HepG2 (cell line): ENCODE measurements around the gene IDS. TPM values are rescaled to one million over a fixed set of nuclear protein-coding genes. Genes with fewer than 3 reads are reported as not detected.
A peak's percentile ranks its signal among the peaks of the same experiment; 100 is the strongest.

Experiments used
- ATAC-seq: fragments of 200-7000 bp; cut with Tn5 transposase; 3 replicates; pipeline ENCODE4 v1.9.1; 2020; ENCODE audit warnings: mild to moderate bottlenecking, moderate library complexity
- BruUV-seq: library from RNA; stranded (reverse); fragments of 400-500 nt; replicated peaks from 2 replicates; lab custom pipeline; 2021; lab: Mats Ljungman, UMichigan
- CTCF ChIA-PET: fragments of 300-600 bp; formaldehyde crosslinking; extraction: SDS; loops from one replicate; lab custom pipeline; 2021; ENCODE audit warnings: low total read pairs, inconsistent platforms, low intra/inter-chr PET ratio; lab: Yijun Ruan, JAX
- POLR2A ChIA-PET: fragments of 350-600 bp; sonication (Branson Sonifier 250); formaldehyde crosslinking; loops from one replicate; lab custom pipeline; 2020; ENCODE audit warnings: antibody characterized with exemption, inconsistent platforms; lab: Yijun Ruan, JAX
- DNase-seq: peaks from one replicate; pipeline ENCODE4 v3.0.0-alpha.2; 2015; ENCODE audit warnings: low spot score
- FAIRE-seq: peaks from 3 replicates; lab custom pipeline; 2011; peaks lifted over from hg19 to GRCh38; lab: Jason Lieb, UNC
- H2AFZ ChIP-seq: one replicate; pipeline ENCODE4 v1.6.1; 2011; ENCODE audit warnings: low read length, inconsistent platforms
- H3K27ac ChIP-seq: fragments of 300-600 bp; 3 replicates; pipeline ENCODE4 v1.8.0; 2011; ENCODE audit warnings: mixed run types, mild to moderate bottlenecking, mixed read lengths, low read length, inconsistent platforms; ENCODE audit not compliant: insufficient read depth; ENCODE audit errors: extremely low read length
- H3K27me3 ChIP-seq, 2 experiments: fragments of 200-600 bp in 1 of 2; 2 replicates in 1 of 2; 3 replicates in 1 of 2; pipeline versions ENCODE4 v1.6.0 to v1.8.0; 2011; ENCODE audit warnings: low read length in 2 of 2, mild to moderate bottlenecking in 2 of 2, moderate library complexity in 2 of 2, inconsistent platforms in 1 of 2; ENCODE audit not compliant: insufficient read depth in 2 of 2, control insufficient read depth in 1 of 2
- H3K36me3 ChIP-seq, 2 experiments: fragments of 200-600 bp in 1 of 2; replicated peaks in 1 of 2; 2 replicates in 1 of 2; 3 replicates in 1 of 2; pipeline versions ENCODE4 v1.5.1 to v1.8.0; 2011; ENCODE audit warnings: low read length in 2 of 2, inconsistent platforms in 1 of 2; ENCODE audit not compliant: insufficient read depth in 2 of 2, control insufficient read depth in 1 of 2
- H3K4me1 ChIP-seq: 2 replicates; pipeline ENCODE4 v1.5.1; 2012; ENCODE audit warnings: low read length, inconsistent platforms; ENCODE audit not compliant: insufficient read depth
- H3K4me2 ChIP-seq: 2 replicates; pipeline ENCODE4 v1.6.0; 2011; ENCODE audit warnings: low read depth, low read length, inconsistent platforms
- H3K4me3 ChIP-seq, 3 experiments: fragments of 200-600 bp in 1 of 3; sonication (generic), shearing (Covaris generic) in 1 of 3; replicated peaks in 1 of 3; 2 replicates each; pipeline ENCODE4 v1.5.1; 2011 to 2016; ENCODE audit warnings: low read length in 3 of 3, inconsistent platforms in 2 of 3, low read depth in 2 of 3, mild to moderate bottlenecking in 2 of 3, control low read depth in 1 of 3, mixed read lengths in 1 of 3; ENCODE audit not compliant: insufficient read depth in 1 of 3
- H3K79me2 ChIP-seq: one replicate; pipeline ENCODE4 v1.6.1; 2011; ENCODE audit warnings: low read length, inconsistent platforms; ENCODE audit not compliant: insufficient read depth
- H3K9ac ChIP-seq: 2 replicates; pipeline ENCODE4 v1.6.0; 2011; ENCODE audit warnings: mild to moderate bottlenecking, low read depth, low read length, inconsistent platforms; ENCODE audit not compliant: insufficient read depth
- H3K9me3 ChIP-seq: 2 replicates; pipeline ENCODE4 v1.5.1; 2012; ENCODE audit warnings: mild to moderate bottlenecking, low read length
- H4K20me1 ChIP-seq: 2 replicates; pipeline ENCODE4 v1.6.0; 2011; ENCODE audit warnings: inconsistent platforms, mild to moderate bottlenecking, low read length, moderate library complexity; ENCODE audit not compliant: insufficient read depth
- BRD4 ChIP-seq: sonication (generic); formaldehyde crosslinking; IDR thresholded peaks from 2 replicates; pipeline ENCODE4 v1.4.0; 2020; ENCODE audit warnings: missing genetic modification reagents
- GLI4 ChIP-seq: sonication (generic); formaldehyde crosslinking; IDR thresholded peaks from 2 replicates; pipeline ENCODE4 v1.5.1; 2020; ENCODE audit warnings: missing genetic modification reagents, mild to moderate bottlenecking, moderate library complexity, borderline replicate concordance
- IRF1 ChIP-seq: sonication (generic); formaldehyde crosslinking; IDR thresholded peaks from 2 replicates; pipeline ENCODE4 v1.4.0; 2020; ENCODE audit warnings: low read depth, mild to moderate bottlenecking, missing genetic modification reagents
- MXD3 ChIP-seq: IDR thresholded peaks from 2 replicates; pipeline ENCODE4 v1.6.1; 2016; ENCODE audit warnings: mild to moderate bottlenecking, missing biosample characterization, missing genetic modification reagents
- NFYC ChIP-seq: IDR thresholded peaks from 2 replicates; pipeline ENCODE4 v1.6.1; 2016; ENCODE audit warnings: missing genetic modification reagents, missing compliant biosample characterization
- SNRNP70 ChIP-seq: fragments of 200-400 bp; formaldehyde crosslinking; IDR thresholded peaks from 2 replicates; pipeline ENCODE4 v1.6.1; 2017; ENCODE audit warnings: mild to moderate bottlenecking, low read depth, low read length, moderate library complexity
- STAT5B ChIP-seq: sonication (generic); formaldehyde crosslinking; IDR thresholded peaks from 2 replicates; pipeline ENCODE4 v1.4.0; 2020; ENCODE audit warnings: missing genetic modification reagents
- ZFP37 ChIP-seq: sonication (generic); formaldehyde crosslinking; IDR thresholded peaks from 2 replicates; pipeline ENCODE4 v1.4.0; 2020; ENCODE audit warnings: missing genetic modification reagents, borderline replicate concordance
- ZNF350 ChIP-seq: sonication (generic); formaldehyde crosslinking; IDR thresholded peaks from 2 replicates; pipeline ENCODE4 v1.4.0; 2020; ENCODE audit warnings: mild to moderate bottlenecking, low read depth, missing genetic modification reagents, borderline replicate concordance
- ZNF44 ChIP-seq: sonication (generic); formaldehyde crosslinking; IDR thresholded peaks from 2 replicates; pipeline ENCODE4 v1.5.1; 2020; ENCODE audit warnings: mild to moderate bottlenecking, missing genetic modification reagents
- ZNF589 ChIP-seq: sonication (generic); formaldehyde crosslinking; conservative IDR thresholded peaks from 2 replicates; pipeline ENCODE4 v1.8.0; 2022; ENCODE audit warnings: mild to moderate bottlenecking, moderate library complexity, missing genetic modification reagents
- WGBS: methylation state at CpG from one replicate; pipeline ENCODE4 v1.1.6; 2017; ENCODE audit warnings: low lambda C conversion rate; 5-methylcytosine and 5-hydroxymethylcytosine counted together
- in situ Hi-C: cut with HindIII; loops from 2 replicates; pipeline ENCODE4 v1.10.0; 2017; ENCODE audit warnings: low pct_unique_long_range_greater_than_20kb; ENCODE audit not compliant: extremely low pct_ligation_motif_present
- intact Hi-C: fragments of 100-400 bp; cut with micrococcal nuclease; formaldehyde crosslinking; loops from one replicate; pipeline ENCODE4 v1.10.0; 2022; ENCODE audit not compliant: unreplicated experiment
- polyA plus RNA-seq, 8 experiments: library from polyadenylated mRNA; depleted of rRNA in 3 of 8; stranded (reverse) in 7 of 8; unstranded in 1 of 8; fragments of >200 nt; fragmentation: Illumina TruSeq in 4 of 8; extraction: Trizol in 4 of 8; gene quantifications; 2 replicates each; pipeline versions ENCODE4 v1.2.1 to v1.2.3, GENCODE V29; 2011 to 2016; ENCODE audit warnings: low read depth in 4 of 8, missing spikeins in 1 of 8, mixed read lengths in 1 of 8; ENCODE audit not compliant: insufficient read depth in 1 of 8
- total RNA-seq, 5 experiments: library from RNA; depleted of rRNA; stranded (reverse); fragments of >200 nt; fragmentation: Illumina TruSeq; extraction: Trizol; gene quantifications; 2 replicates each; pipeline ENCODE4 v1.2.3, GENCODE V29; 2016; ENCODE audit warnings: low read depth in 1 of 5
- TF ChIP-seq, protein P1 (sequence below): sonication (generic); formaldehyde crosslinking; IDR thresholded peaks from 2 replicates; pipeline ENCODE4 v1.5.1; 2020; ENCODE audit warnings: mild to moderate bottlenecking, missing genetic modification reagents, borderline replicate concordance

The IDS gene
- total and polyA plus RNA-seq, 2 of the 13 experiments (the other 11 are each of a cell fraction or from before 2014, with no cell fraction given), result 2.2 to 11.9 TPM

DNA sequence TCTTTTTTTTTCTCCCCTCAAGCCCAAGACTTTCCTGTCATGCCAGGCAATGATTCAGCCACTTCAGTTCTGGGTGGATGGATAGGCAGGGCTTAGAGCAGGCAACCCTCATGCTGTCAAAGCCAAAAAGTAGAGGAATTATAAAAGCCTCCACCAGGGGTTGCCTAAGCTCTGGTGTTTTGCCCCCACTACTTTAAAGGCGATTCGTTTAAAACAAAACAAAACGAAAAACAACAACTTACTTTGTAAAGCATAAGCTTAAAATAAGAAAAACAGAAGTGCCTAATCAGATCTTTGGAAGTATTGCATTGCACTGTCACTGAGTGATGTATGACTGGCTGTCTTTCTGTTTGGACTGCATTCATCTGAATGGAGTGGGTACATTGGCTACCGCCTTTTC lies 5.3 kb upstream of the IDS start:
- H3K4me2 ChIP-seq, result no peak overlapping the region

More for the DNA sequence above, 5.3 kb upstream of the IDS start:
- H3K27ac ChIP-seq, result no peak overlapping the region
- ChIA-PET POLR2A (no interaction called here), CTCF (no interaction called here)
- WGBS, result 1% methylated on average over 4 of the region's 4 CpGs
- H3K4me1 ChIP-seq, result peaks cover 16% of the 10 kb centered on the region
- no peaks in the 10 kb centered on the region for H3K27me3 ChIP-seq
- BruUV-seq, result no TSS peak
- H4K20me1 ChIP-seq, result no peaks in the 10 kb centered on the region
- H3K36me3 ChIP-seq, result no peaks in the 10 kb centered on the region
- intact Hi-C loops, result no loop called here
- in situ Hi-C loops, result no loop called here
- no peak overlapping the region for H2AFZ ChIP-seq
- no peaks in the 10 kb centered on the region for H3K9me3 ChIP-seq
- no peak overlapping the region for H3K4me3 ChIP-seq
- no peak for DNase-seq
- FAIRE-seq, result no peak
- H3K79me2 ChIP-seq, result no peaks in the 10 kb centered on the region
- H3K9ac ChIP-seq, result no peak overlapping the region
- TF ChIP-seq MXD3 (CRISPR knock-in tag) (no peak), ZFP37 (CRISPR knock-in tag) (no peak), NFYC (CRISPR knock-in tag) (no peak), BRD4 (CRISPR knock-in tag) (no peak), IRF1 (CRISPR knock-in tag) (no peak), ZNF44 (CRISPR knock-in tag) (no peak), SNRNP70 (no peak), GLI4 (no peak), ZNF589 (CRISPR knock-in tag) (no peak), ZNF350 (CRISPR knock-in tag) (no peak), STAT5B (CRISPR knock-in tag) (no peak)
- TF ChIP-seq, protein P1, sequence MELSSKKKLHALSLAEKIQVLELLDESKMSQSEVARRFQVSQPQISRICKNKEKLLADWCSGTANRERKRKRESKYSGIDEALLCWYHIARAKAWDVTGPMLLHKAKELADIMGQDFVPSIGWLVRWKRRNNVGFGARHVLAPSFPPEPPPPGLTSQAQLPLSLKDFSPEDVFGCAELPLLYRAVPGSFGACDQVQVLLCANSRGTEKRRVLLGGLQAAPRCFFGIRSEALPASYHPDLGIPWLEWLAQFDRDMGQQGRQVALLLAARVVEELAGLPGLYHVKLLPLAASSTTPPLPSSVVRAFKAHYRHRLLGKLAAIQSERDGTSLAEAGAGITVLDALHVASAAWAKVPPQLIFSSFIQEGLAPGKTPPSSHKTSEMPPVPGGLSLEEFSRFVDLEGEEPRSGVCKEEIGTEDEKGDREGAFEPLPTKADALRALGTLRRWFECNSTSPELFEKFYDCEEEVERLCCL (CRISPR knock-in tag), result no peak
- peak; percentile 56 for ATAC-seq
